RWPE2 (cell line): ENCODE data around the gene ANKRD27.
"Not testable (repeated sequence)": the region's sequence is repeated elsewhere in the genome, so short reads cannot be mapped to it uniquely, and the experiment has no call there.

Experiments
- ATAC-seq: fragments of 200-7000 bp; cut with Tn5 transposase; 3 replicates; pipeline ENCODE4 v1.9.1; 2021; ENCODE audit warnings: low read depth
- DNase-seq: peaks from one replicate; pipeline ENCODE4 v3.0.0-alpha.2; 2020; ENCODE audit warnings: low spot score
- H3K27ac ChIP-seq: fragments of 450-650 bp; 2 replicates; pipeline ENCODE4 v1.5.1; 2017; ENCODE audit warnings: mild to moderate bottlenecking; ENCODE audit not compliant: poor library complexity, severe bottlenecking
- H3K27me3 ChIP-seq: fragments of 250-450 bp; sonication (Bioruptor Pico); 2 replicates; pipeline ENCODE4 v1.5.1; 2021; ENCODE audit warnings: mild to moderate bottlenecking, moderate library complexity; ENCODE audit not compliant: insufficient read depth, poor library complexity, severe bottlenecking
- H3K36me3 ChIP-seq: fragments of 250-450 bp; sonication (Bioruptor Pico); 2 replicates; pipeline ENCODE4 v1.5.1; 2020; ENCODE audit warnings: low read depth, mild to moderate bottlenecking, moderate library complexity
- H3K4me1 ChIP-seq: fragments of 250-450 bp; sonication (Bioruptor Pico); 2 replicates; pipeline ENCODE4 v1.5.1; 2021; ENCODE audit warnings: mild to moderate bottlenecking, moderate library complexity; ENCODE audit not compliant: insufficient read depth, poor library complexity, severe bottlenecking
- H3K4me3 ChIP-seq: fragments of 250-450 bp; sonication (Bioruptor Pico); 2 replicates; pipeline ENCODE4 v1.5.1; 2021; ENCODE audit warnings: mild to moderate bottlenecking, moderate library complexity; ENCODE audit not compliant: severe bottlenecking
- H3K9me3 ChIP-seq: fragments of 250-450 bp; sonication (Bioruptor Pico); 2 replicates; pipeline ENCODE4 v1.5.1; 2021; ENCODE audit warnings: mild to moderate bottlenecking, moderate library complexity; ENCODE audit not compliant: severe bottlenecking
- TF ChIP-seq, protein P1 (sequence below): fragments of 450-650 bp; IDR thresholded peaks from one replicate; pipeline ENCODE4 v1.5.1; 2017; ENCODE audit warnings: mild to moderate bottlenecking, moderate library complexity; ENCODE audit not compliant: poor library complexity, severe bottlenecking

The ANKRD27 gene

DNA sequence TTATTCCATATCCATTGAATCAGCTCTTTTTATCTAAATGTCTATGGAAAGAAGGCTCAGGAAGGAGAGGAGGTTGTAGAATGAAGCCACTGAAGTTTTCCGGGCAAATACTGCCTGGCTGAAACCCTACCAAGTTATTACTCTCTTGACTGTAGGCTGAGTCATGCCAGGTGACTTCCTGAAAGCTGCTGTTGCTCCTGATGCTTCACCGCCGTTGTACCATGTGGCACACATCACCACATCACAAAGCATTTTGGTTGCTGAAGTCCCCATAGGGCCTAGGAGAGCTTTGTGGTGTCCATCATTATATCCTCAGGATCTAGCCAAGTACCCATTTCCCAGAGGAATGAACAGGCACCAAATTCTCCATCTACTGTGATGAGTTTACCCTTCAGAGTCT lies 33.5 kb upstream of the ANKRD27 start:
- no peak for DNase-seq
- Histone ChIP-seq H3K36me3 (peaks cover 58% of the 10 kb centered on the region), H3K4me3 (no peak overlapping the region), H3K27ac (no peak overlapping the region), H3K27me3 (no peaks in the 10 kb centered on the region), H3K4me1 (no peaks in the 10 kb centered on the region), H3K9me3 (peaks cover 10% of the 10 kb centered on the region)
- TF ChIP-seq, protein P1, sequence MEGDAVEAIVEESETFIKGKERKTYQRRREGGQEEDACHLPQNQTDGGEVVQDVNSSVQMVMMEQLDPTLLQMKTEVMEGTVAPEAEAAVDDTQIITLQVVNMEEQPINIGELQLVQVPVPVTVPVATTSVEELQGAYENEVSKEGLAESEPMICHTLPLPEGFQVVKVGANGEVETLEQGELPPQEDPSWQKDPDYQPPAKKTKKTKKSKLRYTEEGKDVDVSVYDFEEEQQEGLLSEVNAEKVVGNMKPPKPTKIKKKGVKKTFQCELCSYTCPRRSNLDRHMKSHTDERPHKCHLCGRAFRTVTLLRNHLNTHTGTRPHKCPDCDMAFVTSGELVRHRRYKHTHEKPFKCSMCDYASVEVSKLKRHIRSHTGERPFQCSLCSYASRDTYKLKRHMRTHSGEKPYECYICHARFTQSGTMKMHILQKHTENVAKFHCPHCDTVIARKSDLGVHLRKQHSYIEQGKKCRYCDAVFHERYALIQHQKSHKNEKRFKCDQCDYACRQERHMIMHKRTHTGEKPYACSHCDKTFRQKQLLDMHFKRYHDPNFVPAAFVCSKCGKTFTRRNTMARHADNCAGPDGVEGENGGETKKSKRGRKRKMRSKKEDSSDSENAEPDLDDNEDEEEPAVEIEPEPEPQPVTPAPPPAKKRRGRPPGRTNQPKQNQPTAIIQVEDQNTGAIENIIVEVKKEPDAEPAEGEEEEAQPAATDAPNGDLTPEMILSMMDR, result no peak
- ATAC-seq, result no peak

DNA sequence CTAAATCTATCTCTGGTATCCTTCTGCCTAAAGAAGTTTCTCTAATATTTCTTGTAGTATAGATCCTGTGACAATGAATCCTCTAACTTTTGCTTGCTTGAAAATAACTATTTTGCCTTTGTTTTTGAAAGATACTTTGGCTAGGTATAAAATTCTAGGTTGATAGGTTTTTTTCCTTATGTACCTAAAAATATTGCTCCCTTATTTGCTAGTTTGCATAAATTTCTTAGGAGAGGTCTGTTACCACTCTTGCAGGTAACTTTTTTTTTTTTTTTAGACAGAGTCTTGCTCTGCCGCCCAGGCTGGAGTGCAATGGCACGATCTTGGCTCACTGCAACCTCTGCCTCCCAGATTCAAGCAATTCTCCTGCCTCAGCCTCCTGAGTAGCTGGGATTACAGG lies 29.0 kb upstream of the ANKRD27 start:
- not testable (repeated sequence) for ATAC-seq, H3K4me1 ChIP-seq, DNase-seq, H3K4me3 ChIP-seq, H3K27ac ChIP-seq, H3K9me3 ChIP-seq, H3K27me3 ChIP-seq
- H3K36me3 ChIP-seq, result peaks cover 54% of the 10 kb centered on the region

DNA sequence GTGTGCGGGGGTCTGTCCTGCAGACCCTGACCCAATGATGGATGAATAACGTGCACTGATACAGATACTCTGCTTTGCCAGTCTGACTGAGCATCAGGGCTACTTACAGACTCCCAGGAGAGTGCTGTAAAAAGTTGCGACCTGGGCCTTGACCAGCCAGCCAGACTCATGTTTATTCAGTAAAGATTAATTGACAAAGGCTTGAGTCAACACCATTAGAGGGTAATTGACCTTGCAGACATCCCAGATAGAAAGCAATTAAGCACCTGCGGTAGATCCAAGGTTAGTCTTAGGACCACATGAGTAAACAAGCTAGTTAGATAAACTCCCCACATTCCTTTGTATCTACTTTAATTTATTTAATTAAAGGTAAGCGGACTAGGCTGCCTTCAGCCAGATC lies 27.0 kb upstream of the ANKRD27 start:
- Histone ChIP-seq H3K27ac (no peak overlapping the region), H3K27me3 (no peaks in the 10 kb centered on the region), H3K36me3 (peaks cover 56% of the 10 kb centered on the region), H3K4me3 (no peak overlapping the region), H3K9me3 (peaks cover 10% of the 10 kb centered on the region), H3K4me1 (no peaks in the 10 kb centered on the region)
- DNase-seq (no peak), ATAC-seq (no peak)
- TF ChIP-seq, protein P1, result no peak

DNA sequence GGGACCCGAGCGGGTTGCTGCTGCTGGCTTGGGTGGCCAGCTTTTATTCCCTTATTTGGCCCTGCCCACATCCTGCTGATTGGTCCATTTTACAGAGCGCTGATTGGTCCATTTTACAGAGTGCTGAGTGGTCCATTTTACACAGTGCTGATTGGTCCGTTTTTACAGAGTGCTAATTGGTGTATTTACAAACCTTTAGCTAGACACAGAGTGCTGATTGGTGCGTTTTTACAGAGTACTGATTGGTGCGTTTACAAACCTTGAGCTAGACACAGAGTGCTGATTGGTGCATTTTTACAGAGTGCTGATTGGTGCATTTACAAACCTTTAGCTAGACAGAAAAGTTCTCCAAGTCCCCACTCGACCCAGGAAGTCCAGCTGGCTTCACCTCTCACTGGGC lies 25.1 kb upstream of the ANKRD27 start:
- peaks cover 65% of the 10 kb centered on the region for H3K36me3 ChIP-seq
- H3K27me3 ChIP-seq, ATAC-seq, H3K27ac ChIP-seq, H3K4me3 ChIP-seq, H3K9me3 ChIP-seq, H3K4me1 ChIP-seq, DNase-seq: not testable (repeated sequence)

DNA sequence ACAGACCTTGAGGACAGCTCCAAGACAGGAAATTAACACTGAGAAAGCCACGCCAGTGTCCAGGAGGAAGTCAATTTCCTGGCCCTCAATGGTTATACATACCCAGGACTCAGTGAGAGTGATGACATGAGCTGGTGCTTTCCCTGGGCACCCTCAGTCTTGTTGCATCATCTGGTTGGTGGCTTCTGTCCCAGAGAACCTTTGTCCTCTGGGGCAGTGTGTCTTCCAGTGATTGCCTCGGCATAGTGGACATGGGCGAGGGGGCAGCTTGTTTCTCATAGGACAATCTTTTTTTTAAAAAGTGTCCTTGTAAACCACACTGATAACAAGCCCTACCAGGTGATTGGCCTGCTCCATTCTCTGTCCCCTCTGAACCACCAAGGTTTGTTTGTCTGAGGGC lies 21.8 kb upstream of the ANKRD27 start:
- H3K9me3 ChIP-seq, H3K4me3 ChIP-seq, ATAC-seq, H3K27me3 ChIP-seq, H3K27ac ChIP-seq, DNase-seq: not testable (repeated sequence)
- Histone ChIP-seq H3K4me1 (peaks cover 11% of the 10 kb centered on the region), H3K36me3 (peaks cover 59% of the 10 kb centered on the region)

DNA sequence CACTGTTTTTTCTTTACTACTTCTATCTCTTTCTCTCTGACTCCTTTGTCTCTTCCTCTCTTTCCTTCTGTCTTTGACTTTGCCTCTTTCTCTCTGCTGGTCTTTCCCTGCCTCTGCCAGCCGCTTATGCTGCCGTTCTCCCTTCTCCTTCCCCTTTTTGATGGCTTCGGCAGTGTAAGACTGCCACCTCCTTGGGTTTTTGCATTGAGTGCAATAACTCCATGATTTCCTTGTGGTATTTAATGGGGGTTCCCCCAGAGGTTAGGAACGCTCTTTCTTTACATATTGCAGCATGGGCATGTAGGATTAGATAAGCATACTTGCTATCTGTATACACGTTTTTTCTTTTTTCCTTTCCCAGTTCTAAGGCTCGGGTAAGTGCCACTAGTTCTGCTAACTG lies 20.5 kb upstream of the ANKRD27 start:
- H3K4me3 ChIP-seq, H3K27ac ChIP-seq, ATAC-seq: not testable (repeated sequence)

DNA sequence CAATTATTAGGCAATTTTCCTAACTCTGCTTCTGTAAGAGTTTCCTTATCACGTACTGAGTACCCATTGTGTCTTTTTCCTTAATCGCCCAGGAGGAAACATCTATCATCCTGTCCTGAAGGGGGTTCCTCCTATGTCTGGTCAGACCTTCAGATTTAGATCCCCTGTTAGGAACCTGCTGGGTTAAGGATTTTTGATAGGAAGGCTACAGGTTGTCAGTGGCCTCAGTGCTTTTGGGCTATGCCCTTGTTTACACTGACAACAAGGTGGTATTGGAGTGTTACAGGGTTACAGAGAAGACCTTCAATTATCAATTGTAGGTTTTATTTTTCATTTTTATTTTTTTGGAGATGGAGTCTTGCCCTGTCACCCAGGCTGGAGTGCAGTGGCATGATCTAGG lies 19.9 kb upstream of the ANKRD27 start:
- ATAC-seq, H3K27ac ChIP-seq, H3K27me3 ChIP-seq, DNase-seq, H3K9me3 ChIP-seq, H3K4me3 ChIP-seq: not testable (repeated sequence)
- Histone ChIP-seq H3K4me1 (peaks cover 15% of the 10 kb centered on the region), H3K36me3 (peaks cover 51% of the 10 kb centered on the region)

More for the DNA sequence above, 20.5 kb upstream of the ANKRD27 start:
- Histone ChIP-seq H3K4me1 (peaks cover 15% of the 10 kb centered on the region), H3K36me3 (peaks cover 57% of the 10 kb centered on the region)
- DNase-seq, H3K9me3 ChIP-seq, H3K27me3 ChIP-seq: not testable (repeated sequence)

DNA sequence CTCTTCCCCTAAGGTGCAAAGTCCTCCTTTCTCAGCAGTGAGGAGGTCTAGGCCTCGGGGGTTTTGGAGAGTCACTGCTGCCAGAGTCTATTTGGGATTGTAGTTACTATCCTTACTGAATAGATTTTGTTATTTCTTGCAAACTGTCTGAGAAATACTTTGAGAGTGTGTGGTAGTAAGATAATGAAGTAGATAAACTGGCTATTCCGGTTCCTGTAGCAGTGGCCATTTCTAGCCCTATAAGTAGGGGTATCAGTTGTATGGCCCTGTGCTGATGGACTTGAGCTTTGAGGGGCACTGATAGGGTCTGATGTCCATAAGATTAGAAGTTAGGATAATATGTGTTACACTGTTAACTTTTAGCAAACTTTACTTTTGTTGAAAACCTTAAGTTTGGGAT lies 19.3 kb upstream of the ANKRD27 start:
- Histone ChIP-seq H3K27ac (peak overlapping the region; percentile 34), H3K36me3 (peaks cover 45% of the 10 kb centered on the region), H3K4me1 (peaks cover 15% of the 10 kb centered on the region), H3K4me3 (peak overlapping the region; percentile 79)
- H3K9me3 ChIP-seq, DNase-seq, ATAC-seq, H3K27me3 ChIP-seq: not testable (repeated sequence)

DNA sequence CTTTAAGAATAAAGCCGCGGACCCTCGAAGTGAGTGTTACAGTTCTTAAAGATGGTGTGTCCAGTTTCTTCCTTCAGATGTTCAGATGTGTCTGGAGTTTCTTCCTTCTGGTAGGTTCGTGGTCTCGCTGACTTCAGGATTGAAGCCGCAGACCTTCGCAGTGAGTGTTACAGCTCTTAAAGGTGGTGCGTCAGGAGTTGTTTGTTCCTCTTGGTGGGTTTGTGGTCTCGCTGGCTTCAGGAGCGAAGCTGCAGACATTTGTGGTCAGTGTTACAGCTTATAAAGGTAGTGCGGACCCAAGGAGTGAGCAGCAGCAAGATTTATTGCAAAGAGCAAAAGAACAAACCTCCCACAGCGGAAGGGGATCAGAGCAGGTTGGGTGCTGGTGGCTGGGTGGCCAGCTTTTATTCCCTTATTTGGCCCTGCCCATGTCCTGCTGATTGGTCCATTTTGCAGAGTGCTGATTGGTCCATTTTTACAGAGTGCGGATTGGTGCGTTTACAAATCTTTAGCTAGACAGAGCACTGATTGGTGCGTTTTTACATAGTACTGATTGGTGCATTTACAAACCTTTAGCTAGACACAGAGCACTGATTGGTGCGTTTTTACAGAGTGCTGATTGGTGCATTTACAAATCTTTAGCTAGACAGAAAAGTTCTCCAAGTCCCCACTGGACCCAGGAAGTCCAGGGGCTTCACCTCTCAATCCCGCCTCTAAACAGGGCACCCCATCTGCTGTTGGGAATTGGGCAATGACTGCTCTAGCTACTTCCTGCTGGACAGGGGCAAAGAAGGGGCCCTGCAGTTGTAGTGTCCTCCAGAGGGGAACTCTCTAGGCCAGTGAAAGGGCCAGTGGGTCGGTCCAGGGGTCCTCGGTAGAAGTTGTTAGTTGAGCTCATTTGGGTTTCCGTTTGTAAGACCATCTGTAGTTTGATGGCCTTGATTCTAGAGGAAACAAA lies 18.4 kb upstream of the ANKRD27 start:
- not testable (repeated sequence) for H3K9me3 ChIP-seq, DNase-seq, H3K27me3 ChIP-seq, ATAC-seq
- Histone ChIP-seq H3K4me1 (peaks cover 15% of the 10 kb centered on the region), H3K4me3 (peak overlapping the region; percentile 79), H3K36me3 (peaks cover 37% of the 10 kb centered on the region), H3K27ac (peak overlapping the region; percentile 52)
